IMR-90 (cell line): ENCODE results near the gene TRDN.

Source experiments
- CTCF ChIP-seq: conservative IDR thresholded peaks from 2 replicates; pipeline ENCODE4 v1.5.1; 2012; ENCODE audit warnings: mild to moderate bottlenecking, low read depth, low read length, improper control_type of control experiment
- RAD21 ChIP-seq: IDR thresholded peaks from 2 replicates; pipeline ENCODE4 v1.6.1; 2012; ENCODE audit warnings: low read length, improper control_type of control experiment

GRCh38 chr6:123415844-123416468 is 220.8 kb downstream of the TRDN start:
- TF ChIP-seq CTCF = peak; percentile 57
- TF ChIP-seq RAD21 = peak; percentile 39
